ENCODE data around the gene PLCL1.

PLCL1 gene

GRCh38 chr2:198056836-198057235 lies 252.4 kb downstream of the PLCL1 start:
- in situ Hi-C loops (cut with MboI; ENCODE audit: low sequenced_read_pairs, unreplicated experiment), result no loop called here
- no peak for DNase-seq (ENCODE audit: low spot score)
- TF ChIP-seq CTCF (IDR thresholded peaks at IDR 0.05; ENCODE audit: borderline replicate concordance, control extremely low read depth, extremely low read depth, insufficient read depth, missing control alignments), result no peak

- DNase-seq (ENCODE audit: low spot score), result no peak
- in situ Hi-C loops (cut with MboI; ENCODE audit: low sequenced_read_pairs, unreplicated experiment), result no loop called here
- TF ChIP-seq CTCF (IDR thresholded peaks at IDR 0.05; ENCODE audit: borderline replicate concordance, control extremely low read depth, extremely low read depth, insufficient read depth, missing control alignments), result no peak
Observed at GRCh38 chr2:198059800-198060199, 255.4 kb downstream of the PLCL1 start.

GRCh38 chr2:198060277-198060676 lies 255.9 kb downstream of the PLCL1 start:
- no peak for TF ChIP-seq CTCF (IDR thresholded peaks at IDR 0.05; ENCODE audit: borderline replicate concordance, control extremely low read depth, extremely low read depth, insufficient read depth, missing control alignments)
- in situ Hi-C loops (cut with MboI; ENCODE audit: low sequenced_read_pairs, unreplicated experiment), result no loop called here
- DNase-seq (ENCODE audit: low spot score), result no peak

GRCh38 chr2:198062826-198063225 lies 258.4 kb downstream of the PLCL1 start:
- in situ Hi-C loops (cut with MboI; ENCODE audit: low sequenced_read_pairs, unreplicated experiment), result no loop called here
- DNase-seq (ENCODE audit: low spot score), result no peak
- no peak for TF ChIP-seq CTCF (IDR thresholded peaks at IDR 0.05; ENCODE audit: borderline replicate concordance, control extremely low read depth, extremely low read depth, insufficient read depth, missing control alignments)

GRCh38 chr2:198063242-198063641 lies 258.8 kb downstream of the PLCL1 start:
- in situ Hi-C loops (cut with MboI; ENCODE audit: low sequenced_read_pairs, unreplicated experiment), result no loop called here
- no peak for TF ChIP-seq CTCF (IDR thresholded peaks at IDR 0.05; ENCODE audit: borderline replicate concordance, control extremely low read depth, extremely low read depth, insufficient read depth, missing control alignments)
- DNase-seq (ENCODE audit: low spot score), result no peak

- no peak for TF ChIP-seq CTCF (IDR thresholded peaks at IDR 0.05; ENCODE audit: borderline replicate concordance, control extremely low read depth, extremely low read depth, insufficient read depth, missing control alignments)
- DNase-seq (ENCODE audit: low spot score), result no peak
- in situ Hi-C loops (cut with MboI; ENCODE audit: low sequenced_read_pairs, unreplicated experiment), result no loop called here
Observed at GRCh38 chr2:198065322-198065721, 260.9 kb downstream of the PLCL1 start.

GRCh38 chr2:198066597-198066996 lies 262.2 kb downstream of the PLCL1 start:
- TF ChIP-seq CTCF (IDR thresholded peaks at IDR 0.05; ENCODE audit: borderline replicate concordance, control extremely low read depth, extremely low read depth, insufficient read depth, missing control alignments), result no peak
- in situ Hi-C loops (cut with MboI; ENCODE audit: low sequenced_read_pairs, unreplicated experiment), result no loop called here
- DNase-seq (ENCODE audit: low spot score), result no peak

All from GM13976 (cell line).